HAP-1 (cell line): Measurements from ENCODE around the gene RASA3.
A peak's percentile ranks its signal among the peaks of the same experiment; 100 is the strongest.
"Not testable (repeated sequence)": the region's sequence is repeated elsewhere in the genome, so short reads cannot be mapped to it uniquely, and the experiment has no call there.

ENCODE experiments used
- DNase-seq, 2 experiments: peaks; one replicate each; pipeline ENCODE4 v3.0.0-alpha.2; 2016 to 2020; ENCODE audit warnings: low spot score in 2 of 2
- H3K27me3 ChIP-seq: fragments of 250-450 bp; sonication (Bioruptor Pico); 2 replicates; pipeline ENCODE4 v1.5.1; 2020; ENCODE audit warnings: low read depth, mild to moderate bottlenecking, moderate library complexity
- H3K36me3 ChIP-seq: fragments of 250-450 bp; sonication (Bioruptor Pico); replicated peaks from 2 replicates; pipeline ENCODE4 v1.5.1; 2020; ENCODE audit warnings: mild to moderate bottlenecking
- H3K4me1 ChIP-seq: fragments of 250-450 bp; sonication (Bioruptor Pico); 2 replicates; pipeline ENCODE4 v1.5.1; 2020; ENCODE audit warnings: mild to moderate bottlenecking
- H3K4me3 ChIP-seq: fragments of 250-450 bp; sonication (Bioruptor Pico); 2 replicates; pipeline ENCODE4 v1.5.1; 2020; ENCODE audit warnings: mild to moderate bottlenecking, moderate library complexity
- H3K9me3 ChIP-seq: fragments of 250-450 bp; sonication (Bioruptor Pico); 2 replicates; pipeline ENCODE4 v1.5.1; 2020; ENCODE audit warnings: mild to moderate bottlenecking, moderate library complexity
- in situ Hi-C: fragments of 300-500 bp; cut with MboI; formaldehyde crosslinking; loops from 3 replicates; pipeline ENCODE4 v1.14.3; 2020; ENCODE audit warnings: low sequenced_read_pairs, inconsistent platforms, mixed read lengths

The RASA3 gene

DNA sequence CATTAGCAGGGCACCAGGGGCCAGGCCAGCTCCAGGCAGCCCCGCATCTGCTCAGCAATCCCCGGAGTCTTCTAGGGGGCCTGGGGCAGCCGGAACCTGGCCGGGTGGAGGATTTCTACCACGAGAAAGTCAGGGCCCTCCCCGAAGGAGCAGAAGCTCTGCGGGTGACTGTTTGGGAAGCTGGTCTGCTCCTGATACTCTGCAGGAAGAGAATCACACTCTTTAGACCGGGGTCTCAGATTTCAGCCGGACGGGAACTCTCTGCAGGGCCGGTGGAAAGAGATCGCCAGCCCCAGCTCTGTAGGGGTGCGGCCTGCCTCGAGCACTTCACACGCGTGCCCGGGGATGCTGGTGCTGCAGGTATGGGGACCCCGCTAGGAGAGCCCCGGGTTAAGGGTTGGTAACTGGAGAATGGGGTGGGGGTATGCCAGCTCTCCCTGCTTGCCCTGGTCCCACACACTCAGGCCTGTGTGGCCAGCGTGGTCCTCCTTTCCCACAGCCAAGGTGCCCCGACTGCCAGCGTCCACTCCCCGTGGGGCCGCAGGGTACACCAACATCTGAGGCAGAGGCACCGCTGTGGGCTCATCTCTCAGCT, 20.1 kb downstream of the RASA3 start:
- H3K4me3 ChIP-seq: no peak overlapping the region
- H3K27me3 ChIP-seq: no peaks in the 10 kb centered on the region
- no peak for DNase-seq
- no peaks in the 10 kb centered on the region for H3K36me3 ChIP-seq
- peaks cover 2% of the 10 kb centered on the region; the same call in 1 of the 2 replicates for H3K4me1 ChIP-seq
- in situ Hi-C loops: no loop called here
- H3K9me3 ChIP-seq: no peaks in the 10 kb centered on the region

DNA sequence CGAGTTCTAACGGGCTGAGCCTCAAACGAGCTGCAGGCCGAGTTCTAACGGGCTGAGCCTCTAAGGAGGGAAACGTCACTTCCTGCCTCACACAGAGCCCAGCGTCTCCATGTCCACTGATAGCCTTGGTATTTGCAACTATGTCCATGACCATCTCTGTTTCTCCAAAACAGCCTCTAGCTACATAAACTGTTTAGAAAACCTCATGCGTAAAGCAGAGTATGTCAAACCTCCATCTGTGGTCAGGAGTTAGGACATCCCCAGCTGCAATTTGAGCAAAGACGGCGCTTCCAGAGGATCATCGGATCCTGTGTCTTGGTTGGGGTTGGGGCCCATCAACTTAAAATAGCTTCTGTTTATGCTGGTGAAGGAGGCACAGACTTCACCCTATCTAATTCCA, 20.8 kb downstream of the RASA3 start:
- DNase-seq: no peak
- H3K4me1 ChIP-seq: peaks cover 2% of the 10 kb centered on the region; the same call in 1 of the 2 replicates
- H3K27me3 ChIP-seq: no peaks in the 10 kb centered on the region

DNA sequence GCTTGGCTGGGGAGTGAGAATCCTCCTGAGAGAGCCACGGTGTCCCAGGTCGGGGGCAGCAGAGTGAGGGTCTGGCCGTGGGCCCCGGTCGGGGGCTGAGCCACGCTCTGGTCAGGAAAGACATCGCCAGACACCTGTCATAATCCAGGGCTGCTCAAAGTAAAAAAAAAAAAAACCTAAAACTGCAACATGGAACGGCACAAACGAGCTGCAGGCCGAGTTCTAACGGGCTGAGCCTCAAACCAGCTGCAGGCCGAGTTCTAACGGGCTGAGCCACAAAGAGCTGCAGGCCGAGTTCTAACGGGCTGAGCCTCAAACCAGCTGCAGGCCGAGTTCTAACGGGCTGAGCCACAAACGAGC, 21.6 kb downstream of the RASA3 start:
- H3K27me3 ChIP-seq, H3K36me3 ChIP-seq: not testable (repeated sequence)

More for the DNA sequence above, 20.8 kb downstream of the RASA3 start:
- H3K4me3 ChIP-seq: no peak overlapping the region
- H3K9me3 ChIP-seq: no peaks in the 10 kb centered on the region
- H3K36me3 ChIP-seq: no peaks in the 10 kb centered on the region
- in situ Hi-C loops: no loop called here

DNA sequence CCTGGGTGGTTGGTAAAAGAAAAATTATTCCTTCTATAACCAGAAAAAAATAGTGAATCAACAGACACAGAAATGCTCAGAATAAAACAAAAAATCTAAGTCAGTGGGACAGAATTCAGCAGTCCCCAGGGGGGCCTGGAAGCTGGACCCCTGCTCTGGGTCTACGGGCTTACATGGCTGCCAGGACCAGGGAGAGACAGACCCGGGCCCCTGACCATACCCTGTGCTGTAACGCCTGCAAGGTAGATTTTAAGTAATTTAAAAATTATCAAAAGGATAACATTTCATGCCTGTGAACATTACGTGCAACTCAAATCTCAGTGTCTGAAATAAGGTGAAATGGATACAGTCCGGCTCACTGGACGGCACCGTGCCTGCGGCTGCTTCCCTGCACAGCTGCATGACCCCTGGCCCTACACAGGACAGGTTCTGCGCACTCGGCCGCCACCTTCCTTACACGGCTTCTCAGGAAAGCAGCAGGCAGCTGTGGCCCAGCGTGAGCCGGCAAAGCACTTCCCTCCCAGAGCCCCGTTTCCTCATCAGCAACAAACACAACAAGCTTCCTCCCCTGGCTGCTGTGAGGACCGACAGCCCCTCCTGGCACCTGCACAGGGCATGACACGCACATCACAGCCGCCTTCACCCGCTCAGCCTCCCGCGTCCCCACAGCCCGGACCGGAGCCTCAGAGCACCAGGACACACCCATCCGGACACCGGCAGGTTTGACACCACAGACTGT, 22.2 kb downstream of the RASA3 start:
- Histone ChIP-seq H3K9me3 (no peaks in the 10 kb centered on the region), H3K4me3 (no peak overlapping the region), H3K36me3 (no peaks in the 10 kb centered on the region), H3K4me1 (peaks cover 2% of the 10 kb centered on the region; the same call in 1 of the 2 replicates), H3K27me3 (no peaks in the 10 kb centered on the region)
- DNase-seq: no peak
- in situ Hi-C loops: no loop called here

More for the DNA sequence above, 21.6 kb downstream of the RASA3 start:
- DNase-seq, in situ Hi-C loops, H3K4me1 ChIP-seq, H3K9me3 ChIP-seq, H3K4me3 ChIP-seq: not testable (repeated sequence)

DNA sequence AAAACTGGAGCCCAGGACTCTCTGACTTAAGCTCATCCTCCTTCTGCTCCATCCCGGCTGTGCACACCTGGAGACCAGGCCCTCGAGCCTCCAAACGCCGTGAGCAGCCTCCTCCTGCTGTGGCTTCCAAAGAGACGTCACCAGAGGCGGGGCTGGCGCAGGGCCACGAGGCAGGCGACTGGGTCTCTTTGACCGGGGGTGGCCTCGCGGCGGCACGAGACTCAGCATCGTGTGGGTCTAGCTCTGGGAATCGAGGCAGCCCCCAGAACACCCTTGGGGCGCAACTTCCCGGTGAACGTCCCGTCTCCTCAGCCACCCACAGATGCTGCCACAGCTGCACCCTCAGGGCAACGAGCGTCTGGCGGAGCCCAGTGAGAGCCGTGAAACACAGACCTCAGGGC, 22.8 kb downstream of the RASA3 start:
- in situ Hi-C loops: no loop called here
- Histone ChIP-seq H3K4me1 (peaks cover 2% of the 10 kb centered on the region; the same call in 1 of the 2 replicates), H3K36me3 (no peaks in the 10 kb centered on the region), H3K4me3 (no peak overlapping the region), H3K9me3 (no peaks in the 10 kb centered on the region), H3K27me3 (no peaks in the 10 kb centered on the region)
- no peak for DNase-seq

DNA sequence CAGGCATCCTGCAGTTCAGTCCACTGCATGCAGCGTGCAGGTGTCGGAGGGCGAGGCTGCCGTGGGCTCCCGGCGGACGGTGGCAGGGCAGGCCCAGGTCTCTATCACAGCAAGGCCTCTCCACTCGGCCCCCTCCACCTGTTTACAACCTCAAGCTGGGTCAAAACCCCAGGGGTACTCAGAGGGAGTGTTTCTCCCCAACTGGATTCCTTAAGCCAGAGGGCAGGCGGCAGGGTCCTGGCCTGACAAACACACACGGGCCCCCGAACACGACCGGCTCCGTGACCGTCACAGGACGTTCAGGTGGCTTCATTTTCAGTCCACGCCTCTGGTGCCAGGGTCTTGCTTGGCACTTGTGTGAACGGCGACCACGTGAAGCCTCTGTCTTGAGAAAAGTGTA, 23.5 kb downstream of the RASA3 start:
- DNase-seq: no peak
- Histone ChIP-seq H3K27me3 (no peaks in the 10 kb centered on the region), H3K4me3 (no peak overlapping the region), H3K9me3 (0 out of 2 replicates have a peak, but pooled peaks cover 3% of the 10 kb centered on the region), H3K4me1 (peaks cover 2% of the 10 kb centered on the region; the same call in 1 of the 2 replicates), H3K36me3 (no peaks in the 10 kb centered on the region)
- in situ Hi-C loops: no loop called here

DNA sequence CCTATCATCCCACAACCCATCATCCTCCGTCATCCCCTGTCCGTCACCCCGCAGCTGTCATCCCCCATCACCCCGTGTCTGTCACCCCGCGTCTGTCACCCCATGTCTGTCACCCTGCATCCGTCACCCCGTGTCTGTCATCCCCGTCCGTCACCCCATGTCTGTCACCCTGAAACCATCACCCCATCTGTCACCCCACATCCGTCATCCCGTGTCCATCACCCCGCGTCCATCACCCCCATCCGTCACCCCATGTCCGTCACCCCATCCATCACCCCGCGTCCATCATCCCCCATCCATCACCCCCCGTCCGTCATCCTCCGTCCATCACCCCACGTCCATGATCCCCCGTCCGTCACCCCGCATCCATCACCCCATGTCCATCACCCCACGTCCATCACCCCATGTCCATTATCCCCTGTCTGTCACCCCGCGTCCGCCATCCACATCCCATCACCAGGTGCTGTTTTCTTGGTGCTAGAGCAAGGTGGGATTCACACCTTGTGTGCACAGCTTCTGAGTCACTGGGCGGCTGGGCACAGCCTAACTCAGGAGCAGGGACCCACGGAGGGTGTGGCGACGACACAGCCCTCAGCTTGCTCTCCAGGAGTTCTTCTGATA, 24.2 kb downstream of the RASA3 start:
- H3K27me3 ChIP-seq: no peaks in the 10 kb centered on the region
- no peaks in the 10 kb centered on the region for H3K36me3 ChIP-seq
- H3K9me3 ChIP-seq: 0 out of 2 replicates have a peak, but pooled peaks cover 3% of the 10 kb centered on the region
- peaks cover 2% of the 10 kb centered on the region; the same call in 1 of the 2 replicates for H3K4me1 ChIP-seq
- H3K4me3 ChIP-seq: no peak overlapping the region
- DNase-seq: peak in 1 of 2 experiments; percentile 2
- in situ Hi-C loops: no loop called here

DNA sequence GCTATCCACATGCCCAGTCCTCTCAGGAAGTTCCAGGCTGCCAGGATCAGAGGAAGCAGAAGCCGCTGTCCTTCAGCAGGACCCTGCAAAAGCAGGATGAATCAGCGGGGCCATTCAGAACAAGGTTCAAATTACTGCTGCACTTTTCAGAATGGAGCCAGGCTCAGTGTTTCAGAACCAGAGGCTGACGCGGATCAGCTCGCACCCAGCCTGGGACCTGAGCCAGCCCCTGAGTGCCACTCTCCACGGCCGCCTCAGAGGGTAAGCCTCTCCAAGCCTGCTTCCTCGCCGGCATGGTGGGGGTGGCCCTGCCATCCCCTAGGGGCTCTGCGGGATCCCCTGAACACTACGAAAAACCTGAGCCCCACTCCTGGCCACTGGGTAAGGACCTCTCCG, 24.7 kb downstream of the RASA3 start:
- Histone ChIP-seq H3K27me3 (no peaks in the 10 kb centered on the region), H3K4me3 (no peak overlapping the region), H3K4me1 (peaks cover 2% of the 10 kb centered on the region; the same call in 1 of the 2 replicates), H3K36me3 (no peaks in the 10 kb centered on the region), H3K9me3 (0 out of 2 replicates have a peak, but pooled peaks cover 3% of the 10 kb centered on the region)
- DNase-seq: no peak
- in situ Hi-C loops: no loop called here

DNA sequence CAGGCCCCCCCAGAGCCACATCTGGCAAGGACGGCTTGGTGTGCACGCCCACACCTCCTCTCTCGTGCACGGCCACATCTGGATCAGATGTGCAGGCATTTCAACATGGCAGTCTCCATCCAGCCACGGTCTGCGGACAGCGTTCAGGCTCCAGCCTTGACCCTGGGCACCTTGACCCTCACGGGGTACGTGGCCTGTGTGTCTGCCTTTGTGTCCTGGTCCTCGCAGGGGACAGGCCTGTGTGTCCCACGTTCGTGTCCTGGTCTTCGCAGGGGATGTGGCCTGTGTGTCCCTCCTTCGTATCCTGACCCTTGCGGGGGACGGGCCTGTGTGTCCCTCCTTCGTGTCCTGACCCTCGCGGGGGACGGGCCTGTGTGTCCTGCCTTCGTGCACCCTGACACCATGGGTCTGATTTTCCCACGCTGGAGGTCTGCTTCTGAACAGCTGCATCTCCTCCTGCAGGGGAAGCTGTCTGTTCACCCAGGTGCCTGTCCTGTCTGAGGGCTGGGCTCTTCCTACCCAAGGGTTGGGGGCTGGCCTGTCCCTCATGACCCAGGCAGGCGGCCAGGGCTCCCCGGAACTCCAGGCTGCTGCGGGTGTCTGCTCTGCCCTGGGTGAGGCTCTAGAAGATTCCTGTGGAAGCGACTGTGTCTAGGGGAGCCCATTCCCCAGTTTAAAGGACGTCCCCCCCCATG, 25.3 kb downstream of the RASA3 start:
- H3K27me3 ChIP-seq: no peaks in the 10 kb centered on the region
- DNase-seq: no peak
- no peaks in the 10 kb centered on the region for H3K36me3 ChIP-seq
- no peak overlapping the region for H3K4me3 ChIP-seq
- in situ Hi-C loops: no loop called here
- peaks cover 2% of the 10 kb centered on the region; the same call in 1 of the 2 replicates for H3K4me1 ChIP-seq
- 0 out of 2 replicates have a peak, but pooled peaks cover 3% of the 10 kb centered on the region for H3K9me3 ChIP-seq

DNA sequence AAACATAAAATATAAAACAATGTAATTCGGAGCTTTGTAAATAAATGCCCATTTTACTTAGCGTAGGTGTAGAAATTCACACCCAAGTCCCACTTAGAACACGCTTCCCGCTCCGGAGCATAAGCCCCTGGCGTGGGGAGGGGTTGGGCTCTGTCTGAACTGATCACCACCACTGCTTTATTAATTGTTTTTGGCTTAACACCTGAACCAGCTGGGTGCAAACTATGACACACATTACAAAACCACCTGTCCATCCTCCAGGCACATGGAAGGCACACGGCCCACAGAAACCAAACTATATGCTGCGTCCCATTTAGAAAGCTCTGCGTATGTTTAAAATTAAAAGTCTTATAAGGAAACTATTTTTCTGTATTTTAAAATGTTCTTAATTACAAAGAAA, 25.9 kb downstream of the RASA3 start:
- Histone ChIP-seq H3K4me1 (peaks cover under 1% of the 10 kb centered on the region; the same call in 1 of the 2 replicates), H3K27me3 (no peaks in the 10 kb centered on the region), H3K36me3 (no peaks in the 10 kb centered on the region), H3K9me3 (0 out of 2 replicates have a peak, but pooled peaks cover 3% of the 10 kb centered on the region), H3K4me3 (no peak overlapping the region)
- in situ Hi-C loops: no loop called here
- DNase-seq: no peak

DNA sequence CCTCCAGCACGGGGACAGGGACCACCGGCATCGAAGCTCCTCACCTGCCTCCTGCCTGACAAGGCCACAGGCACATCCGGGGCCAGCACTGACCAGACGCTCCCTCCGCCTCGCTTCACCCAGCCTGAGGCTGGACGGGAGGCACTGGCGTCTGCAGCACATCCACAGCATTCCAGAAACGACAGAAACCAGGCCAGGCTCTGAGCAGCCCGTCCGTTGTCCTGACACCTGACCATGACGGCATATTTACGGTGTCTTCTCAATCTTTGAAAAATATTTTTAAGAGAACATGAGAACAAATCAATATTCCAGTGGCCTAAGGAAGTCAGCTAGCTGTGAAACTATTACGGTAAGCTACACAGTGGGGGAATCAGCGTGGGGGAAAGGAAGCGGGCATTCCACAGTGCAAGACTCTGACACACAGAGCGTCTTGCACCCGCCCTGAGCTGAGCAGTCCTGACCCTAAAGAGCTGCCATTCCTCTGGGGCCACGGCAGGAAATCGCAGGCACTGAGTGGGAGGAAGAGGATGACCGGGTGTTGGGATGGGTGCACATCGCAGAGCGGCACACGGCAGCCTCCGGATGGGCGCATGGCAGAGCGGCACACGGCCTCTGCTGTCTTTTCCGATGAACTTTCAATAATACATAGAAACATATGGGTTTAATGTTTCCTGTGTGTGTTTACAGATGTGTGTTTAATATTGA, 26.8 kb downstream of the RASA3 start:
- DNase-seq: no peak
- no peaks in the 10 kb centered on the region for H3K4me1 ChIP-seq
- H3K4me3 ChIP-seq: no peak overlapping the region
- 0 out of 2 replicates have a peak, but pooled peaks cover 3% of the 10 kb centered on the region for H3K9me3 ChIP-seq
- in situ Hi-C loops: no loop called here
- no peaks in the 10 kb centered on the region for H3K36me3 ChIP-seq
- no peaks in the 10 kb centered on the region for H3K27me3 ChIP-seq

DNA sequence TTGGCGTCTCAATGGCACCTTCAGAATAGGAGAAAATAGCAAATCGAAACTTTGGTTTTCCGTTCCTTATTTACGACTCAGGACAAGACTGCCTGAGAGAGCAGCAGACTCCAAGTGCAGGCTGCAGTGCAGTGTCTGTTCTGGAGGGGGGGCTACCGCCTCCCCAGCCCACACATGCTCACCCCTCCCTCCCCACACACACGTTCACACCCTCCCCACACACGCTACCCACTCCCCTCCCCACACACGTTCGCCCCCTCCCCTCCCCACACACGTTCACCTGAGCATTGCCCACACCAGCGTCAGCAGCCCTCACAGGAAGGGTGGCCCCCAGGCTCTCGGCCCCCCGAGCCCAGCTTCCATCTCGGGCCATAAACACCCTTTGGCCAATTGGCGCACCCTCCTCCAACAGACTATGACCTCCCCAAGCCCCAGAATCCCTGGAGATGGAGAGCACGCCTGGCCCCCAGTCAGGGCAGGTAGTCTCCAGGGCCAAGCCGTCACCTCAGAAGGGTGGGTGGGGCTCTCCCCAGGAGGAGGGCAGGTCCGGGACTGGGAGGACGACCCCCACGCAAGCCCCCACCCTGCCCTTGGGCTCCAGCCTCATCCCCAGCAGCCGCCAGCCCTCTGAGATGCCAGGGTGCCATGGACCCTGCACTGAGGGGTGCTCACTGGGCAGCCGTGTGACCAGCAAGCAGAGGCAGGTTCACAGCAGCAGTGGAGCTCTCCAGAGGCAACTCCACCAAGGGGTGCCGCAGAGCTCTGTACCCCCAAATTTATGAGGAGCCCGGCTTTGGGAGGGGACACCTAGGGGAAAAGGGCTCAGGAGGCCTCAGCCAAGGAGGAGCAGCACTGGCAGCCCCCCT, 27.5 kb downstream of the RASA3 start:
- H3K27me3 ChIP-seq: no peaks in the 10 kb centered on the region
- H3K9me3 ChIP-seq: 0 out of 2 replicates have a peak, but pooled peaks cover 3% of the 10 kb centered on the region
- no peaks in the 10 kb centered on the region for H3K36me3 ChIP-seq
- in situ Hi-C loops: no loop called here
- H3K4me3 ChIP-seq: no peak overlapping the region
- DNase-seq: no peak
- H3K4me1 ChIP-seq: no peaks in the 10 kb centered on the region
